IMR-90 (cell line): ENCODE data around the gene DUXB. TPM values are rescaled to one million over a fixed set of nuclear protein-coding genes. Genes with fewer than 3 reads are reported as not detected.

Source experiments
- ATAC-seq: fragments of 200-7000 bp; cut with Tn5 transposase; 2 replicates; pipeline ENCODE4 v1.9.1; 2020; ENCODE audit warnings: low read depth, mild to moderate bottlenecking, moderate library complexity
- BruUV-seq: library from RNA; stranded (reverse); fragments of 400-500 nt; replicated peaks from 2 replicates; lab custom pipeline; 2021; lab: Mats Ljungman, UMichigan
- CTCF ChIA-PET: fragments of 300-600 bp; formaldehyde crosslinking; extraction: SDS; loops from one replicate; lab custom pipeline; 2021; ENCODE audit warnings: antibody characterized with exemption; lab: Yijun Ruan, JAX
- POLR2A ChIA-PET: fragments of 300-600 bp; sonication (Branson Sonifier 250); formaldehyde crosslinking; loops from one replicate; lab custom pipeline; 2022; ENCODE audit warnings: antibody characterized with exemption; ENCODE audit not compliant: unreplicated experiment; lab: Charles Lee
- DNase-seq: peaks from one replicate; pipeline ENCODE4 v3.0.0; 2013
- H2AFZ ChIP-seq: replicated peaks from 2 replicates; pipeline ENCODE3; 2013; ENCODE audit warnings: low read length, mild to moderate bottlenecking; ENCODE audit not compliant: poor library complexity
- H2AK5ac ChIP-seq: 2 replicates; pipeline ENCODE4 v1.6.1; 2013; ENCODE audit warnings: low read depth, low read length, inconsistent platforms
- H2AK9ac ChIP-seq: replicated peaks from 2 replicates; pipeline ENCODE3; 2013; ENCODE audit warnings: mild to moderate bottlenecking, low read depth, low read length, moderate library complexity; ENCODE audit not compliant: poor library complexity
- H2BK120ac ChIP-seq: 2 replicates; pipeline ENCODE4 v1.6.1; 2013; ENCODE audit warnings: low read depth, low read length, inconsistent platforms
- H2BK15ac ChIP-seq: 3 replicates; pipeline ENCODE4 v1.6.1; 2013; ENCODE audit warnings: low read depth, low read length, inconsistent platforms
- H2BK20ac ChIP-seq: 2 replicates; pipeline ENCODE4 v1.6.1; 2013; ENCODE audit warnings: low read depth, mild to moderate bottlenecking, inconsistent platforms, low read length, moderate library complexity
- H2BK5ac ChIP-seq: 2 replicates; pipeline ENCODE4 v1.6.1; 2013; ENCODE audit warnings: mild to moderate bottlenecking, low read depth, low read length, inconsistent platforms; ENCODE audit not compliant: poor library complexity, severe bottlenecking
- H3K14ac ChIP-seq: replicated peaks from 2 replicates; pipeline ENCODE4 v1.6.1; 2013; ENCODE audit warnings: low read depth, low read length, inconsistent platforms
- H3K18ac ChIP-seq: 2 replicates; pipeline ENCODE4 v1.6.1; 2013; ENCODE audit warnings: low read depth, low read length, control low read depth
- H3K23ac ChIP-seq: 2 replicates; pipeline ENCODE4 v1.6.1; 2013; ENCODE audit warnings: low read depth, low read length, inconsistent platforms
- H3K27ac ChIP-seq: 2 replicates; pipeline ENCODE4 v1.5.1; 2013; ENCODE audit warnings: mild to moderate bottlenecking, control low read depth, low read length; ENCODE audit not compliant: insufficient read depth
- H3K27me3 ChIP-seq: 2 replicates; pipeline ENCODE4 v1.6.1; 2013; ENCODE audit warnings: low read length; ENCODE audit not compliant: control insufficient read depth, insufficient read depth
- H3K36me3 ChIP-seq: 2 replicates; pipeline ENCODE4 v1.6.1; 2013; ENCODE audit warnings: low read length, mixed read lengths; ENCODE audit not compliant: control insufficient read depth, insufficient read depth
- H3K4ac ChIP-seq: 2 replicates; pipeline ENCODE4 v1.6.1; 2013; ENCODE audit warnings: low read depth, low read length, inconsistent platforms
- H3K4me1 ChIP-seq: 2 replicates; pipeline ENCODE4 v1.6.1; 2013; ENCODE audit warnings: low read length, mixed read lengths; ENCODE audit not compliant: control insufficient read depth, insufficient read depth
- H3K4me2 ChIP-seq: 2 replicates; pipeline ENCODE4 v1.6.1; 2013; ENCODE audit warnings: low read depth, mild to moderate bottlenecking, control low read depth, low read length, moderate library complexity
- H3K4me3 ChIP-seq: 2 replicates; pipeline ENCODE4 v1.5.1; 2013; ENCODE audit warnings: low read depth, mild to moderate bottlenecking, control low read depth, low read length, moderate library complexity; ENCODE audit not compliant: insufficient read depth
- H3K56ac ChIP-seq: 2 replicates; pipeline ENCODE4 v1.6.1; 2013; ENCODE audit warnings: low read length, inconsistent platforms; ENCODE audit not compliant: insufficient read depth; ENCODE audit errors: extremely low read depth
- H3K79me1 ChIP-seq, 2 experiments: 2 replicates each; pipeline ENCODE4 v1.6.1; 2013; ENCODE audit warnings: low read length in 2 of 2, inconsistent platforms in 1 of 2, low read depth in 1 of 2
- H3K9ac ChIP-seq: 2 replicates; pipeline ENCODE4 v1.6.1; 2013; ENCODE audit warnings: low read depth, low read length, control low read depth
- H3K9me1 ChIP-seq: 2 replicates; pipeline ENCODE4 v1.6.1; 2013; ENCODE audit warnings: low read length, inconsistent platforms; ENCODE audit not compliant: insufficient read depth
- H3K9me3 ChIP-seq: 2 replicates; pipeline ENCODE4 v1.6.1; 2013; ENCODE audit warnings: low read length; ENCODE audit not compliant: control insufficient read depth, insufficient read depth
- H4K20me1 ChIP-seq: 2 replicates; pipeline ENCODE4 v1.6.1; 2013; ENCODE audit warnings: low read length, inconsistent platforms; ENCODE audit not compliant: insufficient read depth
- H4K5ac ChIP-seq: 2 replicates; pipeline ENCODE4 v1.6.1; 2013; ENCODE audit warnings: mild to moderate bottlenecking, low read depth, low read length, control low read depth
- H4K8ac ChIP-seq, 2 experiments: 2 replicates each; pipeline ENCODE4 v1.6.1; 2013; ENCODE audit warnings: low read depth in 2 of 2, low read length in 2 of 2, control low read depth in 1 of 2, inconsistent platforms in 1 of 2
- H4K91ac ChIP-seq: 2 replicates; pipeline ENCODE4 v1.6.1; 2013; ENCODE audit warnings: low read depth, low read length, inconsistent platforms; ENCODE audit not compliant: insufficient read depth
- BHLHE40 ChIP-seq: fragments of 150-350 bp; IDR thresholded peaks from 2 replicates; pipeline ENCODE4 v1.6.1; 2016; ENCODE audit warnings: mild to moderate bottlenecking, low read depth, low read length
- CEBPB ChIP-seq: IDR thresholded peaks from 2 replicates; pipeline ENCODE4 v1.6.1; 2012; ENCODE audit warnings: low read depth, low read length, improper control_type of control experiment
- MAZ ChIP-seq: IDR thresholded peaks from 2 replicates; pipeline ENCODE4 v1.6.1; 2012; ENCODE audit warnings: low read depth, mild to moderate bottlenecking, low read length, improper control_type of control experiment, moderate library complexity, borderline replicate concordance
- MXI1 ChIP-seq: IDR thresholded peaks from 2 replicates; pipeline ENCODE4 v1.6.1; 2012; ENCODE audit warnings: low read depth, mild to moderate bottlenecking, low read length, moderate library complexity, borderline replicate concordance
- NFE2L2 ChIP-seq: fragments of 150-350 bp; IDR thresholded peaks from 2 replicates; pipeline ENCODE4 v1.6.1; 2016; ENCODE audit warnings: low read depth, mild to moderate bottlenecking, low read length
- POLR2A ChIP-seq: IDR thresholded peaks from 2 replicates; pipeline ENCODE4 v1.6.1; 2012; ENCODE audit warnings: mild to moderate bottlenecking, low read depth, low read length
- RAD21 ChIP-seq: IDR thresholded peaks from 2 replicates; pipeline ENCODE4 v1.6.1; 2012; ENCODE audit warnings: low read length, improper control_type of control experiment
- RCOR1 ChIP-seq: IDR thresholded peaks from 2 replicates; pipeline ENCODE4 v1.6.1; 2012; ENCODE audit warnings: mild to moderate bottlenecking, low read length, improper control_type of control experiment; ENCODE audit not compliant: insufficient replicate concordance
- RFX5 ChIP-seq: IDR thresholded peaks from 2 replicates; pipeline ENCODE4 v1.8.0; 2012; ENCODE audit warnings: low read depth, mild to moderate bottlenecking, low read length, moderate library complexity
- WGBS, 2 experiments: methylation state at CpG; one replicate each; pipeline versions ENCODE4 v1.1.5 to v1.1.7; 2013; ENCODE audit warnings: missing lambda C conversion rate in 2 of 2; ENCODE audit not compliant: insufficient read length in 1 of 2; ENCODE audit errors: extremely low coverage in 2 of 2; 5-methylcytosine and 5-hydroxymethylcytosine counted together
- dilution Hi-C: fragments of 300-500 bp; cut with HindIII; formaldehyde crosslinking; loops from one replicate; pipeline ENCODE4 v1.14.3; 2018; ENCODE audit warnings: low sequenced_read_pairs; ENCODE audit not compliant: unreplicated experiment
- in situ Hi-C: fragments of 300-500 bp; cut with MboI; formaldehyde crosslinking; loops from 3 replicates; pipeline ENCODE4 v1.14.3; 2019; ENCODE audit warnings: low sequenced_read_pairs, inconsistent platforms, mixed read lengths
- intact Hi-C: fragments of 100-400 bp; cut with micrococcal nuclease; formaldehyde crosslinking; loops from 2 replicates; pipeline ENCODE4 v1.10.0; 2022
- polyA plus RNA-seq, 3 experiments: library from polyadenylated mRNA; depleted of rRNA; stranded (reverse); fragments of >200 nt; gene quantifications; 2 replicates each; pipeline ENCODE4 v1.2.3, GENCODE V29; 2012; ENCODE audit warnings: low replicate concordance in 1 of 3
- total RNA-seq: library from RNA; depleted of rRNA; stranded (reverse); fragments of >200 nt; gene quantifications from 2 replicates; pipeline ENCODE4 v1.2.3, GENCODE V29; 2012
- TF ChIP-seq, protein P1 (sequence below): conservative IDR thresholded peaks from 2 replicates; pipeline ENCODE4 v1.5.1; 2012; ENCODE audit warnings: mild to moderate bottlenecking, low read depth, low read length, improper control_type of control experiment

The DUXB gene
- total and polyA plus RNA-seq, 2 of the 4 experiments (the other 2 are of a cell fraction) = not detected

DNA sequence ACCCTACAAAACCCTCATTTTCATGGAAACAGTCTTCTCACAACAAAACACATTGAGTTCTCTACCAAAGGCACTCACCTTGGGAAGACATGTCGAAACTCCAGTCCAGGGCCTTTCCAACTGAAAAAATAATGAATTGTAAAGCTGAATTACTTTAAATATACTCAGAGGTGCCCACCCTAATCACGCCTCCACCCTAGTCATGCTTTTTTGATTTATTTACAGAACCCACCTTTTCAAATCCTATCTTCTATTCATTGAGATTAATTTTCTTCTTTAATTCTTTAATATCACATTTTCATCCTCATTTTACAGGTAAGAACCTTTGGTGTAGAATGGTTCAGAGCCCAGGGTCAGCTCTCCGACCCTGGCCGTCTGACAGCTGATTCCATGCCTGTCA lies 24.4 kb downstream of the DUXB start, which contains the start of gene CPHXL2:
CPHXL2 (minus strand) TSS at position 101 of the 400 bp plus-strand sequence; CDS start at position 91, 10 bp downstream.
- no peak within 1 kb of the TSS for H3K9ac ChIP-seq
- no peak within 1 kb of the TSS for H2BK120ac ChIP-seq
- H4K91ac ChIP-seq = no peak within 1 kb of the TSS
- no peak within 1 kb of the TSS for H3K23ac ChIP-seq
- H3K14ac ChIP-seq = no peak within 1 kb of the TSS
- no peak within 1 kb of the TSS for H2AFZ ChIP-seq
- no TSS peak for BruUV-seq
- H3K56ac ChIP-seq = no peak within 1 kb of the TSS
- ChIA-PET POLR2A (no interaction called here), CTCF (no interaction called here)
- H3K79me1 ChIP-seq = no peaks in the 10 kb centered on the region
- H3K27me3 ChIP-seq = no peaks in the 10 kb centered on the region
- H2AK5ac ChIP-seq = no peak within 1 kb of the TSS
- H2AK9ac ChIP-seq = no peak within 1 kb of the TSS
- H4K5ac ChIP-seq = no peak within 1 kb of the TSS
- no peak within 1 kb of the TSS for H3K18ac ChIP-seq
- H2BK15ac ChIP-seq = no peak within 1 kb of the TSS
- H3K4me3 ChIP-seq = no peak within 1 kb of the TSS
- H4K8ac ChIP-seq = no peak within 1 kb of the TSS
- intact Hi-C loops (no loop called here), in situ Hi-C loops (no loop called here), dilution Hi-C loops (no loop called here)
- TF ChIP-seq NFE2L2 = no peak
- no peak for TF ChIP-seq RFX5
- TF ChIP-seq RAD21 = no peak
- TF ChIP-seq BHLHE40 = no peak
- TF ChIP-seq POLR2A = no peak
- TF ChIP-seq MAZ = no peak
- TF ChIP-seq, protein P1, sequence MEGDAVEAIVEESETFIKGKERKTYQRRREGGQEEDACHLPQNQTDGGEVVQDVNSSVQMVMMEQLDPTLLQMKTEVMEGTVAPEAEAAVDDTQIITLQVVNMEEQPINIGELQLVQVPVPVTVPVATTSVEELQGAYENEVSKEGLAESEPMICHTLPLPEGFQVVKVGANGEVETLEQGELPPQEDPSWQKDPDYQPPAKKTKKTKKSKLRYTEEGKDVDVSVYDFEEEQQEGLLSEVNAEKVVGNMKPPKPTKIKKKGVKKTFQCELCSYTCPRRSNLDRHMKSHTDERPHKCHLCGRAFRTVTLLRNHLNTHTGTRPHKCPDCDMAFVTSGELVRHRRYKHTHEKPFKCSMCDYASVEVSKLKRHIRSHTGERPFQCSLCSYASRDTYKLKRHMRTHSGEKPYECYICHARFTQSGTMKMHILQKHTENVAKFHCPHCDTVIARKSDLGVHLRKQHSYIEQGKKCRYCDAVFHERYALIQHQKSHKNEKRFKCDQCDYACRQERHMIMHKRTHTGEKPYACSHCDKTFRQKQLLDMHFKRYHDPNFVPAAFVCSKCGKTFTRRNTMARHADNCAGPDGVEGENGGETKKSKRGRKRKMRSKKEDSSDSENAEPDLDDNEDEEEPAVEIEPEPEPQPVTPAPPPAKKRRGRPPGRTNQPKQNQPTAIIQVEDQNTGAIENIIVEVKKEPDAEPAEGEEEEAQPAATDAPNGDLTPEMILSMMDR = no peak
- no peak for TF ChIP-seq CEBPB
- TF ChIP-seq MXI1 = no peak
- no peak for TF ChIP-seq RCOR1
- no peak for ATAC-seq
- DNase-seq = no peak
- no peak within 1 kb of the TSS for H2BK20ac ChIP-seq
- no peaks in the 10 kb centered on the region for H3K4me1 ChIP-seq
- H3K9me3 ChIP-seq = no peaks in the 10 kb centered on the region
- no peak within 1 kb of the TSS for H3K4me2 ChIP-seq
- no peak within 1 kb of the TSS for H2BK5ac ChIP-seq
- no peaks in the 10 kb centered on the region for H3K9me1 ChIP-seq
- H4K20me1 ChIP-seq = no peaks in the 10 kb centered on the region
- no peak within 1 kb of the TSS for H3K4ac ChIP-seq
- no CpG with 5 or more reads among the region's 4 CpGs for WGBS, 2 experiments
- no peak within 1 kb of the TSS for H3K27ac ChIP-seq
- no peaks in the 10 kb centered on the region for H3K36me3 ChIP-seq
